Breast epithelium (tissue), 4 donors: Measurements from ENCODE around the gene HIC1. TPM values are rescaled to one million over a fixed set of nuclear protein-coding genes. Genes with fewer than 3 reads are reported as not detected.

Source experiments
- DNase-seq, 2 donors: peaks; one replicate each; pipeline ENCODE4 v3.0.0-alpha.2; 2019; ENCODE audit warnings: low spot score in 2 of 2
- H3K27ac ChIP-seq, 2 donors: fragments of 200-600 bp; sonication (generic) in 1 of 2; one replicate each; pipeline ENCODE4 v1.5.1; 2016 to 2019; ENCODE audit warnings: mild to moderate bottlenecking in 1 of 2
- H3K27me3 ChIP-seq, 2 donors: fragments of 200-600 bp; sonication (generic) in 1 of 2; one replicate each; pipeline versions ENCODE4 v1.5.1 to v1.6.0; 2017 to 2019; ENCODE audit warnings: control low read depth in 1 of 2, mild to moderate bottlenecking in 1 of 2
- H3K36me3 ChIP-seq: fragments of 200-600 bp; one replicate; pipeline ENCODE4 v1.5.1; 2019
- H3K4me1 ChIP-seq, 2 donors: fragments of 200-600 bp; sonication (generic); one replicate each; pipeline ENCODE4 v1.5.1; 2016 to 2019; ENCODE audit warnings: control low read depth in 1 of 2
- H3K4me3 ChIP-seq, 3 donors: fragments of 200-600 bp; sonication (generic); 1 replicate in 2 of 3; 2 replicates in 1 of 3; pipeline ENCODE4 v1.5.1; 2016 to 2019; ENCODE audit warnings: mild to moderate bottlenecking in 3 of 3, moderate library complexity in 2 of 3
- H3K9me3 ChIP-seq, 2 donors: fragments of 200-600 bp; sonication (generic) in 1 of 2; one replicate each; pipeline ENCODE4 v1.5.1; 2016 to 2019; ENCODE audit warnings: control low read depth in 1 of 2
- POLR2A ChIP-seq: fragments of 450-650 bp; IDR thresholded peaks from one replicate; pipeline ENCODE4 v1.6.1; 2016; ENCODE audit warnings: antibody characterized with exemption, mild to moderate bottlenecking, moderate library complexity
- POLR2AphosphoS5 ChIP-seq, 3 donors: sonication (generic); formaldehyde crosslinking; IDR thresholded peaks; one replicate each; pipeline ENCODE4 v1.6.1; 2017; ENCODE audit warnings: antibody characterized with exemption in 3 of 3
- intact Hi-C: fragments of 100-400 bp; cut with DNase I; formaldehyde crosslinking; loops from one replicate; pipeline ENCODE4 v1.15.1; 2023; ENCODE audit warnings: low total_unique reads
- total RNA-seq, 3 donors: library from RNA; depleted of rRNA; stranded (reverse); fragments of >200 nt; gene quantifications; one replicate each; pipeline ENCODE4 v1.1.0, GENCODE V29; 2016
- TF ChIP-seq, protein P1 (sequence below), 3 donors: fragments of 450-650 bp; IDR thresholded peaks; one replicate each; pipeline ENCODE4 v1.5.1; 2016 to 2017; ENCODE audit warnings: antibody characterized with exemption in 3 of 3, mild to moderate bottlenecking in 3 of 3, moderate library complexity in 3 of 3

The HIC1 gene
- total RNA-seq, 3 donors from 2014 or later = 12.6 to 16.4 (median 12.7) TPM

DNA sequence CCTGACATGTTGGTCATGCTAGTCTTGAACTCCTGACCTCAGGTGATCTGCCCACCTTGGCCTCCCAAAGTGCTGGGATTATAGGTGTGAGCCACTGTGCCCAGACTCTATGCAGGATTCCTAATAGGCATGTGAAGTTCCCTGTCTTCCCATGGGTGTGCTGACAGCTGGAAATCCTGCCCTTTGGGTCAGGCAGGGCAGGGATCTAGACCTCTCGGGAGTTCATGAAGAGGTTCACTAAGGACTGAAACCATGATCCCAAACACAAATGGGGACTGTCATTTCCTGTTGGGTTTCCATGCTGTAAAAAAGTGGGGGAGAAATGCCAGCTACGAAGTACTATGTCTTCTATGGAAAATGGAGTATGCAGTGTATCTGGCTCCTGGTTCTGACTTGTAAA lies 52.1 kb downstream of the HIC1 start:
- Histone ChIP-seq H3K9me3 (no peaks in the 10 kb centered on the region), H3K4me3 (no peak overlapping the region), H3K36me3 (no peaks in the 10 kb centered on the region), H3K27me3 (no peaks in the 10 kb centered on the region), H3K4me1 (no peaks in the 10 kb centered on the region), H3K27ac (peak overlapping the region in 1 of 2 donors; percentile 11)
- TF ChIP-seq POLR2A = no peak
- intact Hi-C loops = no loop called here
- no peak for DNase-seq

GRCh38 chr17:2107506-2107905 lies 52.6 kb downstream of the HIC1 start:
- Histone ChIP-seq H3K27ac (peak overlapping the region in 1 of 2 donors; percentile 2), H3K9me3 (no peaks in the 10 kb centered on the region)
- intact Hi-C loops = no loop called here

DNA sequence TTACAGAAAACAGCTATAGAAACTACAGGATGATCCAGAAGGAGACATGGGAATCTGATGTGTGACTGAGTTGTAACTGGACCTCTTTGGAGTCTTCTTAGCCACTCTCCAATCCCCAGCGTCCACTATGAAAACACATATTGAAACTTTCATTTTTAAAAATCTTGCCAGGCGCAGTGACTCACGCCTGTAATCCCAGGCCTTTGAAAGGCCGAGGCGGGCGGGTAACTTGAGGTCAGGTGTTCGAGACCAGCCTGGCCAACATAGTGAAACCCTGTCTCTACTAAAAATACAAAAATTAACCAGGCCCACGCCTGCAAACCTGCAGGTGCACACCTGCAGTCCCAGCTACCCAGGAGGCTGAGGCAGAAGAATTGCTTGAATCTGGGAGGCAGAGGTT lies 53.3 kb downstream of the HIC1 start:
- no peaks in the 10 kb centered on the region for H3K4me1 ChIP-seq
- no peak for DNase-seq
- intact Hi-C loops = no loop called here
- H3K9me3 ChIP-seq = no peaks in the 10 kb centered on the region
- no peak overlapping the region for H3K4me3 ChIP-seq
- H3K36me3 ChIP-seq = no peaks in the 10 kb centered on the region
- H3K27ac ChIP-seq = no peak overlapping the region
- H3K27me3 ChIP-seq = no peaks in the 10 kb centered on the region
- TF ChIP-seq, protein P1, sequence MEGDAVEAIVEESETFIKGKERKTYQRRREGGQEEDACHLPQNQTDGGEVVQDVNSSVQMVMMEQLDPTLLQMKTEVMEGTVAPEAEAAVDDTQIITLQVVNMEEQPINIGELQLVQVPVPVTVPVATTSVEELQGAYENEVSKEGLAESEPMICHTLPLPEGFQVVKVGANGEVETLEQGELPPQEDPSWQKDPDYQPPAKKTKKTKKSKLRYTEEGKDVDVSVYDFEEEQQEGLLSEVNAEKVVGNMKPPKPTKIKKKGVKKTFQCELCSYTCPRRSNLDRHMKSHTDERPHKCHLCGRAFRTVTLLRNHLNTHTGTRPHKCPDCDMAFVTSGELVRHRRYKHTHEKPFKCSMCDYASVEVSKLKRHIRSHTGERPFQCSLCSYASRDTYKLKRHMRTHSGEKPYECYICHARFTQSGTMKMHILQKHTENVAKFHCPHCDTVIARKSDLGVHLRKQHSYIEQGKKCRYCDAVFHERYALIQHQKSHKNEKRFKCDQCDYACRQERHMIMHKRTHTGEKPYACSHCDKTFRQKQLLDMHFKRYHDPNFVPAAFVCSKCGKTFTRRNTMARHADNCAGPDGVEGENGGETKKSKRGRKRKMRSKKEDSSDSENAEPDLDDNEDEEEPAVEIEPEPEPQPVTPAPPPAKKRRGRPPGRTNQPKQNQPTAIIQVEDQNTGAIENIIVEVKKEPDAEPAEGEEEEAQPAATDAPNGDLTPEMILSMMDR (IDR thresholded peaks at IDR 0.05) = no peak
- no peak for TF ChIP-seq POLR2AphosphoS5 (IDR thresholded peaks at IDR 0.05)
- TF ChIP-seq POLR2A = no peak

More at GRCh38 chr17:2107506-2107905, 52.6 kb downstream of the HIC1 start:
- H3K4me1 ChIP-seq = no peaks in the 10 kb centered on the region
- TF ChIP-seq, protein P1 (IDR thresholded peaks at IDR 0.05) = no peak
- TF ChIP-seq POLR2AphosphoS5 (IDR thresholded peaks at IDR 0.05) (no peak), POLR2A (no peak)
- no peaks in the 10 kb centered on the region for H3K36me3 ChIP-seq
- no peak overlapping the region for H3K4me3 ChIP-seq
- DNase-seq = no peak
- no peaks in the 10 kb centered on the region for H3K27me3 ChIP-seq

- no peak overlapping the region for H3K4me3 ChIP-seq
- H3K9me3 ChIP-seq = no peaks in the 10 kb centered on the region
- TF ChIP-seq, protein P1 (IDR thresholded peaks at IDR 0.05) = no peak
- TF ChIP-seq POLR2A (no peak), POLR2AphosphoS5 (IDR thresholded peaks at IDR 0.05) (no peak)
- DNase-seq = no peak
- H3K27ac ChIP-seq = peak overlapping the region in 1 of 2 donors; percentile 33
- intact Hi-C loops = no loop called here
- H3K4me1 ChIP-seq = no peaks in the 10 kb centered on the region
- no peaks in the 10 kb centered on the region for H3K36me3 ChIP-seq
- H3K27me3 ChIP-seq = no peaks in the 10 kb centered on the region
These were observed 55.5 kb downstream of the HIC1 start for GRCh38 chr17:2110436-2110835.

GRCh38 chr17:2111691-2112090 lies 56.8 kb downstream of the HIC1 start:
- Histone ChIP-seq H3K27ac (peak overlapping the region; percentile 33 to 38), H3K27me3 (no peaks in the 10 kb centered on the region), H3K4me1 (no peaks in the 10 kb centered on the region), H3K4me3 (no peak overlapping the region), H3K36me3 (no peaks in the 10 kb centered on the region), H3K9me3 (no peaks in the 10 kb centered on the region)
- DNase-seq = peak in 1 of 2 donors; percentile 29
- TF ChIP-seq POLR2A (no peak), POLR2AphosphoS5 (IDR thresholded peaks at IDR 0.05) (no peak)
- TF ChIP-seq, protein P1 (IDR thresholded peaks at IDR 0.05) = no peak
- intact Hi-C loops = no loop called here

Other genes starting within 250 kb of the HIC1 start
- 10 to 100 TPM; 16.0 to 20.3 (median 18.7) TPM for gene SMYD4, start 225.2 kb upstream of the HIC1 start, total RNA-seq
- 10 to 100 TPM; 34.7 to 40.6 (median 34.7) TPM for gene RPA1, start 225.1 kb upstream of the HIC1 start, total RNA-seq
- 10 to 100 TPM in 2 of 3 donors, 1 to 10 TPM in 1; 3.8 to 19.6 (median 14.1) TPM for gene RTN4RL1, start 29.8 kb upstream of the HIC1 start, total RNA-seq
- gene DPH1, start 24.9 kb upstream of the HIC1 start, total RNA-seq = 10 to 100 TPM; 28.3 to 66.6 (median 55.7) TPM
- 10 to 100 TPM; 24.3 to 35.4 (median 32.5) TPM for gene OVCA2, start 13.1 kb upstream of the HIC1 start, total RNA-seq
- gene SMG6, start 248.7 kb downstream of the HIC1 start, total RNA-seq = 10 to 100 TPM; 24.9 to 29.3 (median 29.0) TPM
- 10 to 100 TPM in 2 of 3 donors, 1 to 10 TPM in 1; 9.7 to 13.3 (median 10.2) TPM for gene SRR, start 248.8 kb downstream of the HIC1 start, total RNA-seq